ENCODE measurements around the gene ACTG1.

Gene ACTG1

GRCh38 chr17:81550285-81550684, 37.7 kb upstream of the ACTG1 start:
- H3K4me3 ChIP-seq (ENCODE audit: low read depth, low read length): no peak overlapping the region
- no peak for TF ChIP-seq CTCF (IDR thresholded peaks at IDR 0.05; ENCODE audit: low read depth, low read length, missing control alignments)
- no peak for DNase-seq (ENCODE audit: low read depth)

GRCh38 chr17:81549826-81550225, 37.2 kb upstream of the ACTG1 start:
- DNase-seq (ENCODE audit: low read depth): no peak
- no peak overlapping the region for H3K4me3 ChIP-seq (ENCODE audit: low read depth, low read length)
- TF ChIP-seq CTCF (IDR thresholded peaks at IDR 0.05; ENCODE audit: low read depth, low read length, missing control alignments): no peak

GRCh38 chr17:81549031-81549557, 36.5 kb upstream of the ACTG1 start:
- TF ChIP-seq CTCF (IDR thresholded peaks at IDR 0.05; ENCODE audit: low read depth, low read length, missing control alignments): no peak
- H3K4me3 ChIP-seq (ENCODE audit: low read depth, low read length): no peak overlapping the region
- DNase-seq (ENCODE audit: low read depth): no peak

- DNase-seq (ENCODE audit: low read depth): no peak
- no peak overlapping the region for H3K4me3 ChIP-seq (ENCODE audit: low read depth, low read length)
- TF ChIP-seq CTCF (IDR thresholded peaks at IDR 0.05; ENCODE audit: low read depth, low read length, missing control alignments): no peak
Observed at GRCh38 chr17:81547614-81547982, 35.0 kb upstream of the ACTG1 start.

- no peak for DNase-seq (ENCODE audit: low read depth)
- no peak overlapping the region for H3K4me3 ChIP-seq (ENCODE audit: low read depth, low read length)
- TF ChIP-seq CTCF (IDR thresholded peaks at IDR 0.05; ENCODE audit: low read depth, low read length, missing control alignments): no peak
Observed at GRCh38 chr17:81546906-81547613, 34.5 kb upstream of the ACTG1 start.

GRCh38 chr17:81545160-81545949, 32.8 kb upstream of the ACTG1 start:
- DNase-seq (ENCODE audit: low read depth): no peak
- TF ChIP-seq CTCF (IDR thresholded peaks at IDR 0.05; ENCODE audit: low read depth, low read length, missing control alignments): no peak
- H3K4me3 ChIP-seq (ENCODE audit: low read depth, low read length): no peak overlapping the region

All from GM12864 (cell line).